GM18519 (cell line): Measurements from ENCODE around the gene ADD3.
A peak's percentile ranks its signal among the peaks of the same experiment; 100 is the strongest.

Experiments
- ATAC-seq: cut with Tn5 transposase; IDR thresholded peaks from one replicate; pipeline ENCODE4 v1.9.1; 2021; ENCODE audit warnings: mild to moderate bottlenecking, moderate library complexity; ENCODE audit not compliant: unreplicated experiment, low FRiP score

Gene ADD3

GRCh38 chr10:109998513-109998912 is 9.3 kb upstream of the ADD3 start:
- ATAC-seq, result no peak

GRCh38 chr10:110002801-110003523 is 4.8 kb upstream of the ADD3 start:
- no peak for ATAC-seq

- ATAC-seq, result no peak
These were observed 4.3 kb upstream of the ADD3 start for GRCh38 chr10:110003524-110003885.

- no peak for ATAC-seq
These were observed 2.1 kb upstream of the ADD3 start for GRCh38 chr10:110005719-110006118.

GRCh38 chr10:110006358-110007160 is 1.2 kb upstream of the ADD3 start:
- no peak for ATAC-seq

GRCh38 chr10:110007161-110007700 is 553 bp upstream of the ADD3 start:
- peak; percentile 23 for ATAC-seq

GRCh38 chr10:110008518-110009339 is 945 bp downstream of the ADD3 start:
- no peak for ATAC-seq

GRCh38 chr10:110009736-110010475 is 2.1 kb downstream of the ADD3 start:
- peak; percentile 28 for ATAC-seq

- no peak for ATAC-seq
These were observed 2.9 kb downstream of the ADD3 start for GRCh38 chr10:110010486-110011378.

- ATAC-seq, result no peak
These were observed 3.9 kb downstream of the ADD3 start for GRCh38 chr10:110011681-110012080.

- no peak for ATAC-seq
These were observed 6.0 kb downstream of the ADD3 start for GRCh38 chr10:110013630-110014293.

- ATAC-seq, result no peak
These were observed 8.3 kb downstream of the ADD3 start for GRCh38 chr10:110016039-110016438.

- no peak for ATAC-seq
These were observed 9.3 kb downstream of the ADD3 start for GRCh38 chr10:110017052-110017451.

- no peak for ATAC-seq
These were observed 10.1 kb downstream of the ADD3 start for GRCh38 chr10:110017907-110018306.

GRCh38 chr10:110020265-110020664 is 12.5 kb downstream of the ADD3 start:
- ATAC-seq, result no peak

GRCh38 chr10:110022716-110023504 is 15.1 kb downstream of the ADD3 start:
- ATAC-seq, result no peak

- no peak for ATAC-seq
These were observed 16.1 kb downstream of the ADD3 start for GRCh38 chr10:110023785-110024465.
